RWPE1 (cell line): ENCODE data around the gene ZCCHC2.

Experiments used
- CTCF ChIA-PET: fragments of 350-600 bp; sonication (Branson Sonifier 250); formaldehyde crosslinking; extraction: SDS; loops from one replicate; lab custom pipeline; 2021; lab: Yijun Ruan, JAX
- POLR2A ChIA-PET: fragments of 400-600 bp; formaldehyde crosslinking; extraction: SDS; loops from one replicate; lab custom pipeline; 2020; ENCODE audit warnings: antibody characterized with exemption; ENCODE audit not compliant: low non-redundant PET; lab: Yijun Ruan, JAX
- DNase-seq: peaks from one replicate; pipeline ENCODE4 v3.0.0; 2012; ENCODE audit warnings: low spot score
- H3K27ac ChIP-seq: fragments of 450-650 bp; 2 replicates; pipeline ENCODE4 v1.5.1; 2017
- TF ChIP-seq, protein P1 (sequence below): fragments of 450-650 bp; conservative IDR thresholded peaks from 2 replicates; pipeline ENCODE4 v1.5.1; 2017; ENCODE audit warnings: low read depth, mild to moderate bottlenecking

Gene ZCCHC2

DNA sequence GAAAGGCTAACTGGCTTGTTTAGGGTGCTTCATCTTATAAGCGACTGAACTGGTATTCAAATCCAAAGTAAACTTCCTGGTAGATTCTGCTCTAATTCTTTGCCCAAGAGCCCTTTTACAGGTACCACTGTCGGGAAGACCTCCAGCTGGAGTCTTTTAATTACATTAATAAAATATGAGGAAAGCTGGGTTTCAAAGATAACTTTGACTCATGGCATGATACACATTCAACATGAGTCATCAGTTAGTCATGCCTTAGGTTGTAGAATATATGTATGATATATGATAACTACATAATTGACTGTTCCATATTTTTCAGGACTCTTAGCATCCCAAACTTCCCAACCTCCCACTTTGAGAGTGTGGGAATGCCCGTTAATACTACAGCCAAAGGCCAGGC lies 32.3 kb downstream of the ZCCHC2 start:
- POLR2A ChIA-PET, result no interaction called here
- H3K27ac ChIP-seq, result peak overlapping the region; percentile 35; the same call in 1 of the 2 replicates
- CTCF ChIA-PET, result no interaction called here
- TF ChIP-seq, protein P1, sequence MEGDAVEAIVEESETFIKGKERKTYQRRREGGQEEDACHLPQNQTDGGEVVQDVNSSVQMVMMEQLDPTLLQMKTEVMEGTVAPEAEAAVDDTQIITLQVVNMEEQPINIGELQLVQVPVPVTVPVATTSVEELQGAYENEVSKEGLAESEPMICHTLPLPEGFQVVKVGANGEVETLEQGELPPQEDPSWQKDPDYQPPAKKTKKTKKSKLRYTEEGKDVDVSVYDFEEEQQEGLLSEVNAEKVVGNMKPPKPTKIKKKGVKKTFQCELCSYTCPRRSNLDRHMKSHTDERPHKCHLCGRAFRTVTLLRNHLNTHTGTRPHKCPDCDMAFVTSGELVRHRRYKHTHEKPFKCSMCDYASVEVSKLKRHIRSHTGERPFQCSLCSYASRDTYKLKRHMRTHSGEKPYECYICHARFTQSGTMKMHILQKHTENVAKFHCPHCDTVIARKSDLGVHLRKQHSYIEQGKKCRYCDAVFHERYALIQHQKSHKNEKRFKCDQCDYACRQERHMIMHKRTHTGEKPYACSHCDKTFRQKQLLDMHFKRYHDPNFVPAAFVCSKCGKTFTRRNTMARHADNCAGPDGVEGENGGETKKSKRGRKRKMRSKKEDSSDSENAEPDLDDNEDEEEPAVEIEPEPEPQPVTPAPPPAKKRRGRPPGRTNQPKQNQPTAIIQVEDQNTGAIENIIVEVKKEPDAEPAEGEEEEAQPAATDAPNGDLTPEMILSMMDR, result no peak
- peak; percentile 83 for DNase-seq

DNA sequence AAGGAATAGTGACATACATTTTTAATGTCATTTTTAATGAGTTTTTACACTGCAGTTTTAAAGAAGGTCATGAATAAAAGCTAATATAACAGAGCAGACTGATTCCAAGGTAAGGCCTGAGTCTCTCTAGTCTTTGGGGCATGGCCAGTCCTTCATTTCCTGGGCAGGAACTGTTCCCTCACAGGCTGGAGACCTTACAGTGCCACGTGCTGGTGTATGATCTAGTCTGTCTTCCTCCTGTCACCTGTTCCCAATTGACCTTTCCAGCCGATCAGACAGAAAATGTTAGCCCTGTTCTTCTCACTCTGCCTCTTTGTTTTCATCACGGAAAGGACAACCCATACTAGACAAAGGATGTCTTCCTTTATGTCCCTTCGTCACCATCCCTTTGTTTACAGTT lies 33.6 kb downstream of the ZCCHC2 start:
- CTCF ChIA-PET, result no interaction called here
- H3K27ac ChIP-seq, result no peak overlapping the region

GRCh38 chr18:62558015-62558663 lies 35.3 kb downstream of the ZCCHC2 start:
- POLR2A ChIA-PET, result no interaction called here
- no peak overlapping the region for H3K27ac ChIP-seq
- TF ChIP-seq, protein P1, result no peak
- DNase-seq, result no peak
- CTCF ChIA-PET, result no interaction called here

More for the DNA sequence above, 33.6 kb downstream of the ZCCHC2 start:
- POLR2A ChIA-PET, result no interaction called here
- no peak for DNase-seq
- TF ChIP-seq, protein P1, result no peak

DNA sequence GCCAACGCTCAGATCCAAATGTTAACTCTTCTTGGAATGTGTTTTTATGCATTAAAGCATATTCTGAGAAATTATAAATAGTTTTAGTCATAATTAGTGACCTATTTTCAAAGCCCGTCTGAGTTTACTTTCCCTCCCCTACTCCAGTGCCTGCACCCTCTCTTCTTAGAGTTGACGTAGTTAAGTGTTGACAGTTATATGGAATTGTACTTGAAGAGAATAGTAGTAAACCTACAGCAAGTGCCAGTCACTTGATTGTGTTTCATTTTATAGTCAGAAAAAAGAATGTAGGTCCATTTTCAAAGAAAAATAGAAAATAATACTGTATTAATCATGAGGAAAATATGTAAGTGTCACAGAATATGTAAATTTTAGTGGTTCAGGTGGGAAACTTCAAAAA lies 41.2 kb downstream of the ZCCHC2 start:
- TF ChIP-seq, protein P1, result no peak
- CTCF ChIA-PET, result no interaction called here
- no peak overlapping the region for H3K27ac ChIP-seq
- POLR2A ChIA-PET, result no interaction called here
- DNase-seq, result no peak

GRCh38 chr18:62566199-62566598 lies 43.4 kb downstream of the ZCCHC2 start:
- no peak overlapping the region for H3K27ac ChIP-seq
- TF ChIP-seq, protein P1, result no peak
- DNase-seq, result no peak
- POLR2A ChIA-PET, result no interaction called here
- CTCF ChIA-PET, result interaction anchor here (0.7 kb wide), 1 partner anchor 17 kb away, joined by 4 read pairs; no protein-coding TSS in a partner anchor

DNA sequence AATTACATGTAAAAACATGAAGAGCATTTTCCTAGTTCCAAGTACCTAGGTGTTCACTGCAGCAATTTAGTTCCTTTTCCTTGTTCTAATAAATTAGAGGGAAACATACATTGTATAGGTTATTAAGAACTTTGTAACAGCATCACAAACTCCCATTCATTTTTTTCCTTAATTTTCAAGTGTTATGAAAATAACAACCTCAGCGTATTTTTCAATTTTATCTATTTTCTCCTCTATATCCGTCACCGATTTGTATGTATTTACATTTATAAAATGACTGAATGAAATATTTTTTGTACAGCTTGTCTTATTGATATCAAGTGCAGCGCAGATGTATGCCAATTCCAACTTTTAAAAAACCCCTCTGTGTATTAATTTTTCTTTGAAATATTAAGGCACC lies 44.0 kb downstream of the ZCCHC2 start:
- CTCF ChIA-PET, result no interaction called here
- H3K27ac ChIP-seq, result no peak overlapping the region
- no peak for DNase-seq
- TF ChIP-seq, protein P1, result no peak
- POLR2A ChIA-PET, result no interaction called here
